ENCODE measurements around the gene MPG. TPM values are rescaled to one million over a fixed set of nuclear protein-coding genes. Genes with fewer than 3 reads are reported as not detected.
A peak's percentile ranks its signal among the peaks of the same experiment; 100 is the strongest.

The MPG gene
- total RNA-seq, 1 donor from 2014 or later: 174 TPM

GRCh38 chr16:79151-80054 is 1.4 kb downstream of the MPG start:
- no peak for DNase-seq (ENCODE audit: extremely low read depth, low read depth, low spot score)

DNA sequence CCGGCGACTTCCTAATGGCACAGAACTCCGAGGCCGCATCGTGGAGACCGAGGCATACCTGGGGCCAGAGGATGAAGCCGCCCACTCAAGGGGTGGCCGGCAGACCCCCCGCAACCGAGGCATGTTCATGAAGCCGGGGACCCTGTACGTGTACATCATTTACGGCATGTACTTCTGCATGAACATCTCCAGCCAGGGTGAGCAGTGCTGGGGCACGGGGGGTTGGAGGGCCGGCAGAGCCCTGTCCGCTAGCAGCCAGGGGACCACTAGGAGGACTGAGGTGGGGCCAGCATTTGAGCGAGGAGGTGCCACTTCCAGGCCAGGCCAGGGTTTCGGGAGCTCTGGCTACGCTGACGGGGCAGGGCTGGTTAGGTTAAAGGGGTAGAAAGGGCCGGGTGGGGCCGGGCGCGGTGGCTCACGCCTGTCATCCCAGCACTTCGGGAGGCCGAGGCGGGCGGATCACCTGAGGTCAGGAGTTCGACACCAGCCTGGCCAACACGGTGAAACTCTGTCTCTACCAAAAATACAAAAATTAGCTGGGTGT is 5.1 kb downstream of the MPG start:
- DNase-seq (ENCODE audit: extremely low read depth, low read depth, low spot score): no peak

DNA sequence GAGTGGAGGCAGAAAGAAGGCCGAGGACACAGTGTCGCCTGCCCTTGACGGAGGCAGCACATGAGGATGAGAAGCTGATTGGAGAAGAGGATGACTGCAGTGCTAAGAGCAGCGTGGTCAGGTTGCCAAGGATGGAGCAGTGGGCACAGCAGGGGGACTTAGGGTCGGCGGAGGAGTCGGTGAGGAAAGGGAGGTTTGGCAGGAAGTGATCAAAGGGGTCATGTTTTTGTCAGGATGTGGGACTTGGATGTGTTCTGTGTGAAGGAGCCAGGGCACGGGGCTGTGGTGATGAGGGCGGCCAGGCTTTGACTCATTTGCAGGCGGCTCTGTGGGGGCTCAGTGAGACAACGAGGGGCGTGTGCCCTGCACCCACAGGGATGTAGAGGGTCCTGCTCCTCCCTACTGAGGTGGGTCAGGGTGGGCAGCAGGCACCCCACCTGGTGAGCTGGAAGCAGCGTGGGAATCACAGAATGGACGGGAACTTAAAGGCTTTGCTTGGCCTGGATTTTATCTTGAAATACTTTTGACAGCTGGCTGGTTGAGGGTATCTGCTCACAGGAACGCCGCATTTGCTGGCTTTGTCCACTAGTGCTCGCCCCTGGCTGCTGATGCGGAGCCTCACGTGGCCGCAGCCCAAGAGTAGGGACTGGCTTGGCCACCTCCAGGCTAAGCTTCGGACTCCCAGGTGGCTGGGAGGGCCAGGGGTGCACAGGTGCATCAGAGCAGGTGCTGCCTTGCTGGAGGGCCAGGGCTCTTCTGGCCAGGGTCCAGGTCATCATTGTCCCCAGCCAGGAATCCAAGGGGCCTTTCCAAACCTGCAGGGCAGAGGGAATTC is 6.0 kb downstream of the MPG start:
- no peak for DNase-seq (ENCODE audit: extremely low read depth, low read depth, low spot score)

GRCh38 chr16:84718-85406 is 6.8 kb downstream of the MPG start:
- DNase-seq (ENCODE audit: extremely low read depth, low read depth, low spot score): peak; percentile 72

GRCh38 chr16:85407-85782 is 7.4 kb downstream of the MPG start:
- DNase-seq (ENCODE audit: extremely low read depth, low read depth, low spot score): no peak

GRCh38 chr16:85865-86264 is 7.8 kb downstream of the MPG start:
- no peak for DNase-seq (ENCODE audit: extremely low read depth, low read depth, low spot score)

- DNase-seq (ENCODE audit: extremely low read depth, low read depth, low spot score): no peak
These were observed 8.5 kb downstream of the MPG start for GRCh38 chr16:86483-86952.

GRCh38 chr16:88613-89012 is 10.6 kb downstream of the MPG start:
- no peak for DNase-seq (ENCODE audit: extremely low read depth, low read depth, low spot score)

DNA sequence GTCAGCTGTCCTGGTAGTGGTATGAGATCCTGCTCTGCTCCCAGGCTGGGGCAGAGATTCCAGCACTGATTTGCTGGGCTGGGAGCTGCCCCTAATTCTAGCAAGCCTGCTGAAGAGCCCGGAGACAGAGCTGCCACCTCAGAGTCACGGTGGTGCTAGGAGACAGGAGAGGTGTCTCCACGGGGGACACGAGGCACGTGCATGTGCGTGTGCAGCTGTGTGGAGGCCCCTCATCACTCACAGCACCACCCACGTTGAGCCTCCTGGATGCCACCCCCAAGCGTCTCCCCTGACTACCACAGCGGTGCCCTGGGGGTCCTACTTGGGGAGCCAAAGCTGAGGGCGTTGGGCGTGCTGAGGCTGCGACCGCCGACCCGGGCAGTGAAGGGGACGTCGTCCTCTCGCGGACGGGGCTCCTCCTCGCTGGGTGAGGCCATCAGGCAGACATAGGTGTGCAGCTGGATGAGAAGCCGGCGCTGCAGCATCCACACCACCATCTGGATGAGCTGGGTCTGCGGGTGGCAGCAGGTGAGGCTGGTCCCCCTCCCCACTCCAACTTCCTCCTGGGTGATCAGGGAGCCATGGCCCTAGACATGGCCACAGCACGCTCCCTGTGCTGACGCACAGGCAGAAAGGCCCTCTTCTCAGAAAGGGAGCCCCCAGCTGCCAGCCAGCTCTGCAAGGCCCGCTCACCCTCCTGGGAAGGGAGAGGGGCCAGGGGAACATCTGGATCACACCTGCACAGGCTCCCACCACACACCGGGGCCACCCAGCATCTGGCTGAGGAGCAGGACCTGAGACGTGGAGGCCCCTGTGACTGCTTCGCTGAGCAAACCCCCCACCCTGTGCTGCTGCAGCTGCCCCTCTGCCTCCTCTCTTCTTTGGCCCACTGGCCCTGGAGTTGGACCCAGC is 11.6 kb downstream of the MPG start:
- DNase-seq (ENCODE audit: extremely low read depth, low read depth, low spot score): no peak

DNA sequence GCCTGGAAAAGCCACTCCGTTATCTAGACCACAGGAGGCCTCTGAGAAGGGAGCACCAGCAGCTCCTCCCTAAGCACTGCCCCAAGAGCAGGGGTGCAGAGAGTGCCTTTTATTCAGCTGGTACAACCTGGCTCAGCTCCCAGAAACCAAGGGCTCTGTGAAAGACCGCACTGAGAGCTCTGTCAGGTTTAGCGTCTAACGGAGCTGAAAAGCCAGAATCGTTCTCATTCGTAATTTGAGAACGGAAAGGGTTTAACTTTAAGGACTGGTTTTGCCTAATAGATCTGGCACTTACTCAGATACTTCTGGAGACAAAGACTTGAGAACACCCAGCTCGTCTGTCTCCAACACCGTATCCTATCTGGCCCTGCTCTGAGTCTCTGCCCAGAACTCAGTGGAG is 13.5 kb downstream of the MPG start:
- DNase-seq (ENCODE audit: extremely low read depth, low read depth, low spot score): no peak

GRCh38 chr16:92431-93339 is 14.7 kb downstream of the MPG start:
- DNase-seq (ENCODE audit: extremely low read depth, low read depth, low spot score): no peak

- DNase-seq (ENCODE audit: extremely low read depth, low read depth, low spot score): no peak
These were observed 16.9 kb downstream of the MPG start for GRCh38 chr16:94918-95265.

DNA sequence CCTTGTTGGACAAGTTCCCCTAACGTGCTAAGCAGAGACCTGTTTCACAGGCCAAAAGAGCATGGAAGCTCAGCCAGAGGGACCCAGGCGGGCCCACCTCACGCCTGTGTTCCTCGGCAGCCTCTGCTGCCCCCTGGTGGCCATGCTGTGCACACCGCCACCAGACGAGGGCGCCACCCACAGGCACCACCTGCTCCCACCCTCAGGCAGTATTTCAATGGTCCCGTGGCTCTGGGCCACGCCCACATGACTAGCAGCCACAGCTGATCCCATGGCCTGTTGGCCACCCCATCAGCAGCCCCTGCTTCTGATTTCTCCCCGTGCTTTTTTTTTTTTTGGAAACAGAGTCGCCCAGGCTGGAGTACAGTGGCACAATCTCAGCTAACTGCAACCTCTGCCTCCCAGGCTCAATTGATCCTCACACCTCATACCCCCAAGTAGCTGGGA is 18.9 kb downstream of the MPG start:
- no peak for DNase-seq (ENCODE audit: extremely low read depth, low read depth, low spot score)

- no peak for DNase-seq (ENCODE audit: extremely low read depth, low read depth, low spot score)
These were observed 19.8 kb downstream of the MPG start for GRCh38 chr16:97822-98221.

DNA sequence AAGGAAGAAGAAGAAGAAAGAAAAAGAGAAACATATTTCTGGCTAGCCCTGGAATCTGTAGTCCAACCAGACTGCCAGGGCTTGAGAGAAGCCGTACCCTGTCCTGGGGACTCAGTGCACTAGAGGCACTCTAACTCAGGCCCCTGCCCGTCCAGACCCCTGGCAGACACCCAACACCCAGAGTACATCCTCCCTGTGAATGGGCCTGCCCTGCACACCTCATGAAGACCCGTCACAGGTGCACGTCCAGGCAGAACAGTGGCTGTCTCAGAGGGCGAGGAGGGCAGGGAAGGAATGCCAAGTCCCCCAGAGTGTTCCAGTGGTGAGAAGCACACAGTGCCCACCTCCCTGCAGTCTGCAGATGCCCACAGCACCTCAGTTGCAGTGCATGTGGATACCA is 23.0 kb downstream of the MPG start:
- no peak for DNase-seq (ENCODE audit: extremely low read depth, low read depth, low spot score)

DNA sequence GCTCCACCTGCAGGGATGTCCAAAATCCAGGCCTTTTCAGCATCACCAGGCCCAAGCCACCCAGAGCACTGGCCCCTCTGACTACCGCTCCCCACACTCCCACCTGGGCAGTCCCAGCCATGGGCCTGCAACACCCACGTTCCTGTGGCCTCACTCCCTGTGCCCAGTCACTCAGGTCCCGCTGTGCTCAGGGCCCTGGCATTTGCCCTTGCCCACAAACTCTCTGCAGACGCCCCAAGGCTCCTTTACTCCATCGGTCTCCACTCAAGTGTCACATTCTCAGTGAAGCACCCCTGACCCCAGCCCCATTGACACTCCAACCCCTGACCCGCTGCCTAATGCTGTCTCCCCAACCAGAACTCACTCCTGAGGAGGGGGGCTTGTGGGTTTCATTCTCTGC is 23.6 kb downstream of the MPG start:
- no peak for DNase-seq (ENCODE audit: extremely low read depth, low read depth, low spot score)

DNA sequence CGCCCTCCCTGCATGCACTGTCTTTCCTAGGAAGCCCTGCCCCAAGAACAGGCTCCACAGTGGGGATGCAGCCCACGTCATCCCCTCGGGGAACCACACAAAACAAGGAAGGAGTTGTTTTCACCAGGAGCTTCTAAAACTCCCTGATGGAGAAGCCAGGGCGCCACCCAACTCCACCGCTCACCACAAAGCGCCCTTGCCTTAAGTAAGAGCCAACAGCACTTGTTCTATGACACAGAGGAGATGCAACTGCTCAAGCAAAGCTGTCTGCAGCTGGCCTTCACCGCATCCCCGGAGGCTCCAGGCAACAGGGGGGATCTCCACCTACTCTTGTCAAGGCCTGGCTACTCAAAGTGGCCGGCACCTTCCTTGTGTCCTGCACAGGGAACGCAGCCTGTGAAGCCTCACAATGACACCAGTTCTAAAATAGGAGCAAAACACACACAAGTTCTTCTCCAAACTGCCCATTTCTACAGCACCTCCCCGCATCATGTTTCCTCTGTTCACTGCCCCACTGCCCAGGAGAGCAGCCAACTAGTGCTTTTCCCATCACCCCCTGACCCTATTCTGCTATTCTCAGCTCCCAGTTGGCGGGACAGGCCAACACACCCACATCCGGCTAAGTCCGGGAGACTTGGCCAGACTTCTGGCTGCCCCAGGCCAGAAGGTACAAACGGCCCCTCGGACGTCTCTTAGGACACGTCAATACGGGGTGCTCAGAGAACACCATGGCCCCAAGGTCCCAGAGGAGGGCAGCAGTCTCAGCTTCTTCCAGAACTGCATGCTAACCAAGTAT is 24.2 kb downstream of the MPG start:
- DNase-seq (ENCODE audit: extremely low read depth, low read depth, low spot score): no peak

DNA sequence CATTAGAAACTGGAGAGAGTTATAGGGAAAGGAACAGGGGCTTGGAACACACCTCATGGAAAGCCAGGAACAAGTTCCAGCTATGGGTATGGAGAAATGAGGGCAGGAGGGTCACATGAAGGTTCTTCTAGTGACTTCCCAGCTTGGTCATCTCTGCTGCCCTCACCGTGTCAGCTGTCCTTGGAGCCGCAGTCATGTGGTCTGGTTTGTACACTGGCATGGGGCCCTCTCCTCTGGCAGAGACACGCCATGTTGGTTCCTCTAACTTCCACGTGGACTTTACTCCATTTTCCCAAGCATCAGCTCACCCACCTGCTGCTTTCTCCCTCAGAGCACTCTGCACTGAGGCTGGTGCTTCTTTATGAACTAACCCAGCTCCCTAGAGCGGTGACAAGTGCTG is 26.3 kb downstream of the MPG start:
- no peak for DNase-seq (ENCODE audit: extremely low read depth, low read depth, low spot score)

Data from glomerular endothelial cell (primary cell).